CD14-positive monocyte (primary cell): ENCODE results near the gene COG6. TPM values are rescaled to one million over a fixed set of nuclear protein-coding genes. Genes with fewer than 3 reads are reported as not detected.

Experiments used
- DNase-seq, 3 donors: peaks; one replicate each; pipeline ENCODE4 v3.0.0-alpha.2; 2011 to 2022
- H2AFZ ChIP-seq: 2 replicates; pipeline ENCODE4 v1.6.0; 2012; ENCODE audit warnings: mild to moderate bottlenecking, low read depth, low read length, inconsistent platforms; ENCODE audit not compliant: insufficient read depth, poor library complexity, severe bottlenecking
- H3K27ac ChIP-seq, 2 donors: 1 replicate in 1 of 2; 2 replicates in 1 of 2; pipeline ENCODE4 v1.5.1; 2012 to 2013; ENCODE audit warnings: low read length in 2 of 2, control low read depth in 1 of 2, inconsistent platforms in 1 of 2, low read depth in 1 of 2, mild to moderate bottlenecking in 1 of 2
- H3K27me3 ChIP-seq, 2 donors: one replicate each; pipeline versions ENCODE4 v1.6.0 to v1.6.1; 2011 to 2013; ENCODE audit warnings: low read length in 2 of 2; ENCODE audit not compliant: control insufficient read depth in 2 of 2, insufficient read depth in 2 of 2
- H3K36me3 ChIP-seq, 2 donors: replicated peaks in 1 of 2; 1 replicate in 1 of 2; 2 replicates in 1 of 2; pipeline versions ENCODE4 v1.5.1 to v1.6.1; 2012 to 2013; ENCODE audit warnings: low read length in 2 of 2, control low read depth in 1 of 2, inconsistent platforms in 1 of 2, mild to moderate bottlenecking in 1 of 2; ENCODE audit not compliant: insufficient read depth in 2 of 2, control insufficient read depth in 1 of 2
- H3K4me1 ChIP-seq, 2 donors: 1 replicate in 1 of 2; 2 replicates in 1 of 2; pipeline versions ENCODE4 v1.5.1 to v1.6.1; 2012 to 2013; ENCODE audit warnings: low read length in 2 of 2, control low read depth in 1 of 2, inconsistent platforms in 1 of 2, mild to moderate bottlenecking in 1 of 2, moderate library complexity in 1 of 2; ENCODE audit not compliant: insufficient read depth in 2 of 2, control insufficient read depth in 1 of 2
- H3K4me2 ChIP-seq: replicated peaks from 2 replicates; pipeline ENCODE3; 2012; ENCODE audit warnings: low read length, moderate library complexity, mild to moderate bottlenecking; ENCODE audit not compliant: poor library complexity, severe bottlenecking; ENCODE audit errors: extremely low read depth
- H3K4me3 ChIP-seq, 3 experiments: fragments of 200-600 bp in 1 of 3; sonication (generic) in 1 of 3; replicated peaks in 1 of 3; 1 replicate in 2 of 3; 2 replicates in 1 of 3; pipeline ENCODE4 v1.5.1; 2011 to 2013; ENCODE audit warnings: low read length in 3 of 3, mild to moderate bottlenecking in 3 of 3, control low read depth in 2 of 3, low read depth in 2 of 3, inconsistent platforms in 1 of 3, moderate library complexity in 1 of 3
- H3K79me2 ChIP-seq: 2 replicates; pipeline ENCODE4 v1.6.0; 2012; ENCODE audit warnings: mild to moderate bottlenecking, control low read depth, inconsistent platforms, low read length, moderate library complexity; ENCODE audit not compliant: insufficient read depth
- H3K9ac ChIP-seq: 2 replicates; pipeline ENCODE4 v1.6.0; 2017; ENCODE audit warnings: low read length, mild to moderate bottlenecking; ENCODE audit not compliant: insufficient read depth, poor library complexity, severe bottlenecking
- H3K9me3 ChIP-seq, 2 donors: replicated peaks in 1 of 2; 1 replicate in 1 of 2; 2 replicates in 1 of 2; pipeline versions ENCODE4 v1.5.1 to v1.6.1; 2012 to 2013; ENCODE audit warnings: low read length in 2 of 2, control low read depth in 1 of 2; ENCODE audit not compliant: control insufficient read depth in 1 of 2, insufficient read depth in 1 of 2
- H4K20me1 ChIP-seq: 2 replicates; pipeline ENCODE4 v1.6.0; 2012; ENCODE audit warnings: mild to moderate bottlenecking, low read length, control low read depth, moderate library complexity; ENCODE audit not compliant: insufficient read depth
- H3K27ac Mint-ChIP-seq, 7 donors: one replicate each; pipeline ENCODE4 v1.8.0; 2020; ENCODE audit warnings: mild to moderate bottlenecking in 7 of 7, mixed read lengths in 7 of 7, moderate library complexity in 6 of 7, inconsistent platforms in 2 of 7
- H3K27me3 Mint-ChIP-seq, 3 donors: one replicate each; pipeline ENCODE4 v1.8.0; 2021 to 2022; ENCODE audit warnings: low read depth in 3 of 3, mild to moderate bottlenecking in 3 of 3, mixed read lengths in 3 of 3, moderate library complexity in 3 of 3, inconsistent platforms in 1 of 3
- H3K36me3 Mint-ChIP-seq, 2 donors: one replicate each; pipeline ENCODE4 v1.8.0; 2020; ENCODE audit warnings: mixed read lengths in 2 of 2, inconsistent platforms in 1 of 2, mild to moderate bottlenecking in 1 of 2
- H3K4me1 Mint-ChIP-seq: one replicate; pipeline ENCODE4 v1.8.0; 2020; ENCODE audit warnings: mild to moderate bottlenecking, mixed read lengths
- H3K4me3 Mint-ChIP-seq, 2 donors: one replicate each; pipeline ENCODE4 v1.8.0; 2020; ENCODE audit warnings: mild to moderate bottlenecking in 2 of 2, mixed read lengths in 2 of 2, moderate library complexity in 1 of 2
- H3K9me3 Mint-ChIP-seq, 7 donors: one replicate each; pipeline ENCODE4 v1.8.0; 2020 to 2022; ENCODE audit warnings: mixed read lengths in 7 of 7, mild to moderate bottlenecking in 6 of 7, moderate library complexity in 6 of 7, inconsistent platforms in 2 of 7
- WGBS: methylation state at CpG from one replicate; pipeline ENCODE4 v1.1.5; 2013; ENCODE audit warnings: missing lambda C conversion rate; ENCODE audit not compliant: insufficient coverage; 5-methylcytosine and 5-hydroxymethylcytosine counted together
- intact Hi-C, 2 donors: fragments of 100-400 bp; cut with micrococcal nuclease; formaldehyde crosslinking; loops; one replicate each; pipeline versions ENCODE4 v1.15.0 to v1.15.1; 2023
- polyA plus RNA-seq, 3 donors: library from polyadenylated mRNA; depleted of rRNA in 1 of 3; unstranded in 2 of 3; stranded (reverse) in 1 of 3; fragments of 300-500 nt in 2 of 3; fragments of >200 nt in 1 of 3; fragmentation: Illumina TruSeq in 2 of 3; gene quantifications; 1 replicate in 2 of 3; 2 replicates in 1 of 3; pipeline ENCODE4 v1.2.3, GENCODE V29; 2012 to 2021
- TF ChIP-seq, protein P1 (sequence below): fragments of 200-600 bp; IDR thresholded peaks from one replicate; pipeline ENCODE4 v1.8.0; 2022; ENCODE audit warnings: antibody characterized with exemption, mild to moderate bottlenecking

COG6 gene
- polyA plus RNA-seq, 3 donors = 3.9 to 11.0 (median 8.4) TPM

DNA sequence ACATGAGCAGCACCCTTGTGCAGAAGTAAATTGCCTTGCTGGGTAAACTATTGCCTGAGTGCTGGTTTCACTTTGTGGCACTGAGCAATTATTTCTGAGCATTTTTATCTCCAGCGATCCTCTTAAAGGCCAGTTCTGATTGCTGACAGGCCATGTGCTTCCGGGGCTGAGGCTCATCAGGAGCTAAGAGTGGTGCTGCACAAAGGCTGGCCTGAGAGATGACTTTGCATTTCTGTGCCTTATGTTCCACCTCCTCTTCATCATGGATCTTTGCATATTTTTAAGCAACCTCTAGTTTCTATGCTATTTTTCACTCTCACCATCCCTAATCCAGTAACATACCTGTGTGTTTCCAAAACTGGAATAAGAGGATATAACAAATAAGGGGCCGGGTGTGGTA lies 17.6 kb upstream of the COG6 start:
- H3K27ac ChIP-seq = no peak overlapping the region
- TF ChIP-seq, protein P1, sequence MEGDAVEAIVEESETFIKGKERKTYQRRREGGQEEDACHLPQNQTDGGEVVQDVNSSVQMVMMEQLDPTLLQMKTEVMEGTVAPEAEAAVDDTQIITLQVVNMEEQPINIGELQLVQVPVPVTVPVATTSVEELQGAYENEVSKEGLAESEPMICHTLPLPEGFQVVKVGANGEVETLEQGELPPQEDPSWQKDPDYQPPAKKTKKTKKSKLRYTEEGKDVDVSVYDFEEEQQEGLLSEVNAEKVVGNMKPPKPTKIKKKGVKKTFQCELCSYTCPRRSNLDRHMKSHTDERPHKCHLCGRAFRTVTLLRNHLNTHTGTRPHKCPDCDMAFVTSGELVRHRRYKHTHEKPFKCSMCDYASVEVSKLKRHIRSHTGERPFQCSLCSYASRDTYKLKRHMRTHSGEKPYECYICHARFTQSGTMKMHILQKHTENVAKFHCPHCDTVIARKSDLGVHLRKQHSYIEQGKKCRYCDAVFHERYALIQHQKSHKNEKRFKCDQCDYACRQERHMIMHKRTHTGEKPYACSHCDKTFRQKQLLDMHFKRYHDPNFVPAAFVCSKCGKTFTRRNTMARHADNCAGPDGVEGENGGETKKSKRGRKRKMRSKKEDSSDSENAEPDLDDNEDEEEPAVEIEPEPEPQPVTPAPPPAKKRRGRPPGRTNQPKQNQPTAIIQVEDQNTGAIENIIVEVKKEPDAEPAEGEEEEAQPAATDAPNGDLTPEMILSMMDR = no peak
- no peak overlapping the region for H3K4me2 ChIP-seq
- no peak overlapping the region for H3K4me3 ChIP-seq
- no peak overlapping the region for H3K9ac ChIP-seq
- no peaks in the 10 kb centered on the region for H3K27me3 ChIP-seq
- no peaks in the 10 kb centered on the region for H3K36me3 Mint-ChIP-seq
- H4K20me1 ChIP-seq = no peaks in the 10 kb centered on the region
- no peak for DNase-seq
- H3K27ac Mint-ChIP-seq = no peak overlapping the region
- H2AFZ ChIP-seq = no peak overlapping the region
- peaks cover 0 to 9% (median 4%) of the 10 kb centered on the region in 7 donors for H3K9me3 Mint-ChIP-seq
- peaks cover 3% of the 10 kb centered on the region for H3K4me1 Mint-ChIP-seq
- no peaks in the 10 kb centered on the region for H3K79me2 ChIP-seq
- H3K4me3 Mint-ChIP-seq = no peak overlapping the region
- WGBS = 100% methylated on average over 3 of the region's 3 CpGs
- H3K27me3 Mint-ChIP-seq = peaks cover 0 to 2% (median 1%) of the 10 kb centered on the region in 3 donors
- no peaks in the 10 kb centered on the region for H3K36me3 ChIP-seq
- intact Hi-C loops = no loop called here
- peaks cover 5% of the 10 kb centered on the region in 2 donors for H3K9me3 ChIP-seq
- H3K4me1 ChIP-seq = peaks cover 0 to 2% of the 10 kb centered on the region in 2 donors

- TF ChIP-seq, protein P1 = no peak
- no peak overlapping the region for H2AFZ ChIP-seq
- no peaks in the 10 kb centered on the region for H3K27me3 ChIP-seq
- no peaks in the 10 kb centered on the region for H3K79me2 ChIP-seq
- H3K27ac Mint-ChIP-seq = no peak overlapping the region
- peaks cover 3% of the 10 kb centered on the region for H3K4me1 Mint-ChIP-seq
- intact Hi-C loops = no loop called here
- no peak overlapping the region for H3K4me3 ChIP-seq
- H3K36me3 ChIP-seq = no peaks in the 10 kb centered on the region
- H3K9me3 Mint-ChIP-seq = peaks cover 0 to 9% (median 5%) of the 10 kb centered on the region in 7 donors
- peaks cover 0 to 1% (median 0%) of the 10 kb centered on the region in 3 donors for H3K27me3 Mint-ChIP-seq
- H3K4me1 ChIP-seq = peaks cover 0 to 2% of the 10 kb centered on the region in 2 donors
- no CpG with 5 or more reads among the region's 1 CpG for WGBS
- peaks cover 5% of the 10 kb centered on the region in 2 donors for H3K9me3 ChIP-seq
- H3K27ac ChIP-seq = no peak overlapping the region
- no peak overlapping the region for H3K9ac ChIP-seq
- H3K36me3 Mint-ChIP-seq = no peaks in the 10 kb centered on the region
- H3K4me2 ChIP-seq = no peak overlapping the region
- no peak overlapping the region for H3K4me3 Mint-ChIP-seq
- DNase-seq = peak; percentile 21 to 50 (median 30)
- no peaks in the 10 kb centered on the region for H4K20me1 ChIP-seq
Observed at GRCh38 chr13:39641645-39642044, 13.8 kb upstream of the COG6 start.
